Measurements from ENCODE around the gene RSRC2. TPM values are rescaled to one million over a fixed set of nuclear protein-coding genes. Genes with fewer than 3 reads are reported as not detected.

RSRC2 gene
- total and polyA plus RNA-seq, 9 of the 15 experiments (the other 6 are each of a cell fraction or from before 2014, with no cell fraction given): 52.6 to 123 (median 80.3) TPM

DNA sequence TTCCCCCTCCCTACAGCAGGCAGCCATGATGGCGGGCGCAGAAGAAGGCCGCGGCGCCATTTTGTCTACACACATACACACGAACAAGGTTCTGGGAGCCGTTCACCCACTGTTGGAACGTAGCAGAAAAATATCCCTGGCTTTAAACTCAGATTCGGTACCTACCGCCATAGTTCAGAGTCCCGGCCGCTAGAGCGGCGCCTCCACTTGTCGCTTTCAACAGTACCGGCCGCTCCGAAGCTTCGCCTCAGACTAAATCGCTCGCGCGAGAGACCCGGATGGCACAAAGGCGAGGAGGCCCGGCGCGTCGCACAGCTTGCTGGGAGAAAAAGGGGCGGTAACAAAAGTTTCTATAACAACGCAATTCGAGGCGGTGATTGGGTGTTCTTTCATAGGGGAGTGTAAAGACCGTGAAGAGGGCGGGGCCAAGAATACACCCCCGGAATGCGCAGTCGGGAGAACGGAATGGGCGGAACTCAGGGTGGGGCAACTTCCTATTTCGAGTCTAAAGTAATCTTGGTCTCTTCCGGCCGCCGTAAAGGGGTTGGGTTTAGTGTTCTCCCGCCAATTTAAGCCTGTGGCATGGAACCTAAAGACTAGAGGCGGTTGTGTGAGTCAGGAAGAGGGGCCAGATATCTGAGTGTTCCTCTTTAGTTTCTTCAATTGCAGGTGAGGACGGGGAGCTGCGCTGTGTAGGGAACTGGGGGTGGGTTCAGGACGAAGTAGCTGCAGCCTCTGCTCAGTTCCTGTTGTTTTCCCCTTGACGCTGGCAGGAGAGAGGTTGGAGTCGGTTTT is at the start of gene RSRC2, which contains the start of gene KNTC1 (continued):
- TF ChIP-seq, protein P1, sequence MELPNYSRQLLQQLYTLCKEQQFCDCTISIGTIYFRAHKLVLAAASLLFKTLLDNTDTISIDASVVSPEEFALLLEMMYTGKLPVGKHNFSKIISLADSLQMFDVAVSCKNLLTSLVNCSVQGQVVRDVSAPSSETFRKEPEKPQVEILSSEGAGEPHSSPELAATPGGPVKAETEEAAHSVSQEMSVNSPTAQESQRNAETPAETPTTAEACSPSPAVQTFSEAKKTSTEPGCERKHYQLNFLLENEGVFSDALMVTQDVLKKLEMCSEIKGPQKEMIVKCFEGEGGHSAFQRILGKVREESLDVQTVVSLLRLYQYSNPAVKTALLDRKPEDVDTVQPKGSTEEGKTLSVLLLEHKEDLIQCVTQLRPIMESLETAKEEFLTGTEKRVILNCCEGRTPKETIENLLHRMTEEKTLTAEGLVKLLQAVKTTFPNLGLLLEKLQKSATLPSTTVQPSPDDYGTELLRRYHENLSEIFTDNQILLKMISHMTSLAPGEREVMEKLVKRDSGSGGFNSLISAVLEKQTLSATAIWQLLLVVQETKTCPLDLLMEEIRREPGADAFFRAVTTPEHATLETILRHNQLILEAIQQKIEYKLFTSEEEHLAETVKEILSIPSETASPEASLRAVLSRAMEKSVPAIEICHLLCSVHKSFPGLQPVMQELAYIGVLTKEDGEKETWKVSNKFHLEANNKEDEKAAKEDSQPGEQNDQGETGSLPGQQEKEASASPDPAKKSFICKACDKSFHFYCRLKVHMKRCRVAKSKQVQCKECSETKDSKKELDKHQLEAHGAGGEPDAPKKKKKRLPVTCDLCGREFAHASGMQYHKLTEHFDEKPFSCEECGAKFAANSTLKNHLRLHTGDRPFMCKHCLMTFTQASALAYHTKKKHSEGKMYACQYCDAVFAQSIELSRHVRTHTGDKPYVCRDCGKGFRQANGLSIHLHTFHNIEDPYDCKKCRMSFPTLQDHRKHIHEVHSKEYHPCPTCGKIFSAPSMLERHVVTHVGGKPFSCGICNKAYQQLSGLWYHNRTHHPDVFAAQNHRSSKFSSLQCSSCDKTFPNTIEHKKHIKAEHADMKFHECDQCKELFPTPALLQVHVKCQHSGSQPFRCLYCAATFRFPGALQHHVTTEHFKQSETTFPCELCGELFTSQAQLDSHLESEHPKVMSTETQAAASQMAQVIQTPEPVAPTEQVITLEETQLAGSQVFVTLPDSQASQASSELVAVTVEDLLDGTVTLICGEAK (IDR thresholded peaks at IDR 0.05): peak; percentile 92
- TF ChIP-seq, protein P1 (CRISPR knock-in tag; IDR thresholded peaks at IDR 0.05): 0 out of 2 replicates have a peak, but pooled peaks have one; percentile 33
- TF ChIP-seq ZNF699 (CRISPR knock-in tag; IDR thresholded peaks at IDR 0.05; ENCODE audit: insufficient replicate concordance): no peak
- no peak for TF ChIP-seq ARID1B (IDR thresholded peaks at IDR 0.05)
- TF ChIP-seq SRF (CRISPR knock-in tag; IDR thresholded peaks at IDR 0.05): peak in 1 of 2 experiments; percentile 56; a peak in 1 of 4 replicates
- TF ChIP-seq TBP (optimal IDR thresholded peaks at IDR 0.05; ENCODE audit: low read depth, low read length): peak; percentile 96
- TF ChIP-seq FOXA3 (CRISPR knock-in tag; conservative IDR thresholded peaks at IDR 0.05 in 1 of 2, IDR thresholded peaks at IDR 0.05 in 1 of 2): 0 out of 4 replicates have a peak, but pooled peaks of 1 of the 2 experiments have one; percentile 24
- TF ChIP-seq CBX1 (IDR thresholded peaks at IDR 0.05; ENCODE audit: low read depth): peak; percentile 58; the same call in 1 of the 2 replicates
- TF ChIP-seq BMI1 (IDR thresholded peaks at IDR 0.05; ENCODE audit: low read length): peak; percentile 71; the same call in 1 of the 2 replicates
- TF ChIP-seq, protein P2, sequence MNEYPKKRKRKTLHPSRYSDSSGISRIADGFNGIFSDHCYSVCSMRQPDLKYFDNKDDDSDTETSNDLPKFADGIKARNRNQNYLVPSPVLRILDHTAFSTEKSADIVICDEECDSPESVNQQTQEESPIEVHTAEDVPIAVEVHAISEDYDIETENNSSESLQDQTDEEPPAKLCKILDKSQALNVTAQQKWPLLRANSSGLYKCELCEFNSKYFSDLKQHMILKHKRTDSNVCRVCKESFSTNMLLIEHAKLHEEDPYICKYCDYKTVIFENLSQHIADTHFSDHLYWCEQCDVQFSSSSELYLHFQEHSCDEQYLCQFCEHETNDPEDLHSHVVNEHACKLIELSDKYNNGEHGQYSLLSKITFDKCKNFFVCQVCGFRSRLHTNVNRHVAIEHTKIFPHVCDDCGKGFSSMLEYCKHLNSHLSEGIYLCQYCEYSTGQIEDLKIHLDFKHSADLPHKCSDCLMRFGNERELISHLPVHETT (CRISPR knock-in tag; conservative IDR thresholded peaks at IDR 0.05 in 1 of 2, IDR thresholded peaks at IDR 0.05 in 1 of 2): peak in 1 of 2 experiments; percentile 84; a peak in 2 of 4 replicates
- TF ChIP-seq, protein P3, sequence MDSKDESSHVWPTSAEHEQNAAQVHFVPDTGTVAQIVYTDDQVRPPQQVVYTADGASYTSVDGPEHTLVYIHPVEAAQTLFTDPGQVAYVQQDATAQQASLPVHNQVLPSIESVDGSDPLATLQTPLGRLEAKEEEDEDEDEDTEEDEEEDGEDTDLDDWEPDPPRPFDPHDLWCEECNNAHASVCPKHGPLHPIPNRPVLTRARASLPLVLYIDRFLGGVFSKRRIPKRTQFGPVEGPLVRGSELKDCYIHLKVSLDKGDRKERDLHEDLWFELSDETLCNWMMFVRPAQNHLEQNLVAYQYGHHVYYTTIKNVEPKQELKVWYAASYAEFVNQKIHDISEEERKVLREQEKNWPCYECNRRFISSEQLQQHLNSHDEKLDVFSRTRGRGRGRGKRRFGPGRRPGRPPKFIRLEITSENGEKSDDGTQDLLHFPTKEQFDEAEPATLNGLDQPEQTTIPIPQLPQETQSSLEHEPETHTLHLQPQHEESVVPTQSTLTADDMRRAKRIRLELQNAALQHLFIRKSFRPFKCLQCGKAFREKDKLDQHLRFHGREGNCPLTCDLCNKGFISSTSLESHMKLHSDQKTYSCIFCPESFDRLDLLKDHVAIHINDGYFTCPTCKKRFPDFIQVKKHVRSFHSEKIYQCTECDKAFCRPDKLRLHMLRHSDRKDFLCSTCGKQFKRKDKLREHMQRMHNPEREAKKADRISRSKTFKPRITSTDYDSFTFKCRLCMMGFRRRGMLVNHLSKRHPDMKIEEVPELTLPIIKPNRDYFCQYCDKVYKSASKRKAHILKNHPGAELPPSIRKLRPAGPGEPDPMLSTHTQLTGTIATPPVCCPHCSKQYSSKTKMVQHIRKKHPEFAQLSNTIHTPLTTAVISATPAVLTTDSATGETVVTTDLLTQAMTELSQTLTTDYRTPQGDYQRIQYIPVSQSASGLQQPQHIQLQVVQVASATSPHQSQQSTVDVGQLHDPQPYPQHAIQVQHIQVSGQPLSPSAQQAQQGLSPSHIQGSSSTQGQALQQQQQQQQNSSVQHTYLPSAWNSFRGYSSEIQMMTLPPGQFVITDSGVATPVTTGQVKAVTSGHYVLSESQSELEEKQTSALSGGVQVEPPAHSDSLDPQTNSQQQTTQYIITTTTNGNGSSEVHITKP (IDR thresholded peaks at IDR 0.05; ENCODE audit: partially characterized antibody): peak; percentile 69

All from K562 (cell line).